Measurements from ENCODE around the gene RNF144A. TPM values are rescaled to one million over a fixed set of nuclear protein-coding genes. Genes with fewer than 3 reads are reported as not detected.

RNF144A gene
- total RNA-seq, 1 experiment from 2014 or later, result 10.6 TPM

DNA sequence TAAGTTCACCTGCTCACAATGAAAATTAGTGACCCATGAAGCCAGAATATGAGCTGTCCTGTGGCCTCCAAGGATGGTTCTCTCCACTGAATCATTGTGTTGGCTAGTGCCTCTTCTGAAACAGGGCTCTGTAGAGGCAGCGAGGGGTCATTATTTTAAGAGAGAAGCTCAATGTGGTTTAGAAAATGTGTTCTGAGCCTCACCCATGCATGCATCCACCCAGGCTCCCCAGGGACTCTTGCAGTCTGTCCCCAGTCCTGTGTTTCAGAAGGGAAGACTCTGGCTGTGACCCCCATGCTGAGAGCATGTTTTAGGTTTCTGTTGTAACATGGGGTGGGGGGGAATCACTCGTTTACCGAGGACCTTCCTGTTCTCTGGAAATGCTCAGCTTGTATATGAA is 135.2 kb downstream of the RNF144A start:
- no peak overlapping the region for H4K5ac ChIP-seq (ENCODE audit: insufficient read length, low read depth, low read length)
- no peak overlapping the region for H3K23ac ChIP-seq (ENCODE audit: insufficient read length, low read depth, low read length)
- H3K23me2 ChIP-seq (ENCODE audit: insufficient read length, low read depth, low read length, poor library complexity, severe bottlenecking), result no peaks in the 10 kb centered on the region
- H2BK20ac ChIP-seq (ENCODE audit: low read depth, low read length, poor library complexity, severe bottlenecking), result no peak overlapping the region
- no CpG with 5 or more reads among the region's 3 CpGs for WGBS (ENCODE audit: extremely low coverage, insufficient read length, low lambda C conversion rate)
- Mint-ChIP-seq H3K9me3 (peaks cover 4 to 8% of the 10 kb centered on the region in 2 experiments; a peak in 2 of 5 replicates), H3K27ac (no peak overlapping the region), H3K36me3 (ENCODE audit: insufficient read depth in 1 of 3, low read depth in 3 of 3) (peaks cover 0 to 8% (median 7%) of the 10 kb centered on the region in 3 experiments; a peak in 5 of 7 replicates), H3K4me3 (no peak overlapping the region), H3K27me3 (ENCODE audit: low read depth) (no peaks in the 10 kb centered on the region; the same call in 1 of the 2 replicates), H3K4me1 (peaks cover 24 to 26% of the 10 kb centered on the region in 2 experiments)
- H2AK5ac ChIP-seq (ENCODE audit: insufficient read length, low read length), result no peak overlapping the region
- no peaks in the 10 kb centered on the region for H3K9me3 ChIP-seq (ENCODE audit: control insufficient read depth, low read depth, low read length)
- H3K4me2 ChIP-seq (ENCODE audit: insufficient read depth, insufficient read length, low read length), result no peak overlapping the region
- H2BK5ac ChIP-seq (ENCODE audit: insufficient read length, low read length), result no peak overlapping the region
- H3K18ac ChIP-seq (ENCODE audit: insufficient read length, low read depth, low read length), result no peak overlapping the region
- no peak overlapping the region for H4K91ac ChIP-seq (ENCODE audit: insufficient read length, low read depth, low read length)
- H3T11ph ChIP-seq (ENCODE audit: low read length), result no peak overlapping the region
- no peak overlapping the region for H3K4ac ChIP-seq (ENCODE audit: low read depth, low read length)
- H2BK12ac ChIP-seq (ENCODE audit: insufficient read length, low read depth, low read length), result no peak overlapping the region
- no peak overlapping the region for H2AFZ ChIP-seq (ENCODE audit: low read length)
- H3K79me2 ChIP-seq (ENCODE audit: insufficient read depth, low read length), result no peaks in the 10 kb centered on the region
- H4K20me1 ChIP-seq (ENCODE audit: control insufficient read depth, insufficient read depth, insufficient read length), result no peaks in the 10 kb centered on the region
- H3K27ac ChIP-seq (ENCODE audit: insufficient read length, low read depth, low read length), result no peak overlapping the region
- H3K9ac ChIP-seq (ENCODE audit: extremely low read depth, insufficient read length, low read length), result no peak overlapping the region
- H3K4me1 ChIP-seq (ENCODE audit: insufficient read depth, low read length), result peaks cover 4% of the 10 kb centered on the region; the same call in 1 of the 2 replicates
- no peak overlapping the region for H3K56ac ChIP-seq (ENCODE audit: insufficient read length, low read depth, low read length)
- H4K8ac ChIP-seq (replicated peaks; ENCODE audit: insufficient read length, low read depth, low read length), result no peak overlapping the region
- TF ChIP-seq, protein P1, sequence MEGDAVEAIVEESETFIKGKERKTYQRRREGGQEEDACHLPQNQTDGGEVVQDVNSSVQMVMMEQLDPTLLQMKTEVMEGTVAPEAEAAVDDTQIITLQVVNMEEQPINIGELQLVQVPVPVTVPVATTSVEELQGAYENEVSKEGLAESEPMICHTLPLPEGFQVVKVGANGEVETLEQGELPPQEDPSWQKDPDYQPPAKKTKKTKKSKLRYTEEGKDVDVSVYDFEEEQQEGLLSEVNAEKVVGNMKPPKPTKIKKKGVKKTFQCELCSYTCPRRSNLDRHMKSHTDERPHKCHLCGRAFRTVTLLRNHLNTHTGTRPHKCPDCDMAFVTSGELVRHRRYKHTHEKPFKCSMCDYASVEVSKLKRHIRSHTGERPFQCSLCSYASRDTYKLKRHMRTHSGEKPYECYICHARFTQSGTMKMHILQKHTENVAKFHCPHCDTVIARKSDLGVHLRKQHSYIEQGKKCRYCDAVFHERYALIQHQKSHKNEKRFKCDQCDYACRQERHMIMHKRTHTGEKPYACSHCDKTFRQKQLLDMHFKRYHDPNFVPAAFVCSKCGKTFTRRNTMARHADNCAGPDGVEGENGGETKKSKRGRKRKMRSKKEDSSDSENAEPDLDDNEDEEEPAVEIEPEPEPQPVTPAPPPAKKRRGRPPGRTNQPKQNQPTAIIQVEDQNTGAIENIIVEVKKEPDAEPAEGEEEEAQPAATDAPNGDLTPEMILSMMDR (conservative IDR thresholded peaks at IDR 0.05), result no peak
- no peak for DNase-seq
- no peak overlapping the region for H3K14ac ChIP-seq (ENCODE audit: insufficient read depth, low read length)
- H2BK120ac ChIP-seq (ENCODE audit: low read depth, low read length, poor library complexity, severe bottlenecking), result no peak overlapping the region
- no peaks in the 10 kb centered on the region for H3K27me3 ChIP-seq (ENCODE audit: insufficient read depth, low read length)
- H2BK15ac ChIP-seq (ENCODE audit: low read depth, low read length), result no peak overlapping the region
- H3K79me1 ChIP-seq (ENCODE audit: insufficient read depth, low read depth, low read length, poor library complexity, severe bottlenecking), result no peaks in the 10 kb centered on the region

Measured in H9 (cell line).